Retina (tissue), 1 donor: Measurements from ENCODE around the gene INTS6.

ENCODE experiments used
- DNase-seq: peaks from one replicate; pipeline ENCODE4 v3.0.0-alpha.2; 2016

The INTS6 gene

DNA sequence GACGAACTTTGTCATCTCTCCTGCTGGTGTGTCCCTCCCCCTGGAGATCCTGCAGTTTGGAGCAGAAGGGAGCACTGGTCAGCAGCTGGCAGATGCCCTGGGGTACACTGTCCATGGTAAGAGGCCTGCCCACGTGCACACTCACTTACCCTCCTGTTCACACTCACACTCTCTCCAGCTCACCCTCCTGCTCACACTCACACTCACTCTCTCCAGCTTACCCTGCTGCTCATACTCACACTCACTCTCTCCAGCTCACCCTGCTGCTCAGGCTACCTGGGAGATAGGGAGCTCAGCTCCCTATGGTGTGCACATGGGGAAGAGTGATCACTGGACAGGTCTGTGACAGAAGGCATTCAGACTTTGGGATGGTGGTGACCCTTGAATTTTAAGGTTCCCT lies 111.6 kb downstream of the INTS6 start:
- DNase-seq, result no peak

GRCh38 chr13:51339952-51340732 lies 112.7 kb downstream of the INTS6 start:
- no peak for DNase-seq

DNA sequence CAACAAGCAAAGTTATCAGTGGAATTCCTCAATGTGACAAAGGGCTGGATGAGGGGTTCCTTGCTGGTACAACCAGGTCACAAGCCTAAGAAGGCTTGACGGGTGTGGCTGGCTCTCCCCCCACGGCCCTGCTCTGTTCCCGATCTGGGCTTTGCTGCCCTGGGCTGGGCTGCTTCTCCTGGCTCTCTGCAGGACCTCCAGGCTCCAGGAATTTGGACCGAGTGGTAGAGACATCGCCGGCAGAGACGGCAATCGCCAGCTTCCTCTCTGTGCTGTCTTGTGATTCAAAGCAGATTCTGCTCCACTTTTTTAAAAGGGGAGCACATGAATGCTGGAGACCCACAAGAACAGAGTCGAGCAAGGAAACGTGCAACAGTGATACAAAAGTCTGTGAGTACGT lies 113.5 kb downstream of the INTS6 start, which contains the start of gene SERPINE3:
Gene SERPINE3 (plus strand): TSS at position 338 of the 400 bp plus-strand sequence. CDS start 1,401 bp downstream, outside the sequence.
- no peak for DNase-seq

GRCh38 chr13:51336746-51337145 lies 116.1 kb downstream of the INTS6 start:
- no peak for DNase-seq

DNA sequence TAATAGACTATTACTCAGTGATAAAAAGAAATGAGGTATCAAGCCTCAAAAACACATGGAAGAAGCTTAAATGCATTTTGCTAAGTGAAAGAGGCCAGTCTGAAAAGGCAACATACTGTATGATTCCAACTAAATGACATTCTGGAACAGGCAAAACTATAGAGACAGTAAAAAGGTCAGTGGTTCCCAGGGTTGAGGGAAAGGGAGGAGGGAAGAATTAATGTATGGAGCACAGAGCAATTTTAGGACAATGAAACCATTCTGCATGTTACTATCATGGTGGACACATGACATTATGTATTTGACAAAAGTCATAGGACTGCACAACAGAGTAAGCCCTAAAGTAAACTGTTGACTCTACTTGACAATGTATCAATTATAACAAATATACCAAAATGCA lies 119.0 kb downstream of the INTS6 start:
- no peak for DNase-seq

DNA sequence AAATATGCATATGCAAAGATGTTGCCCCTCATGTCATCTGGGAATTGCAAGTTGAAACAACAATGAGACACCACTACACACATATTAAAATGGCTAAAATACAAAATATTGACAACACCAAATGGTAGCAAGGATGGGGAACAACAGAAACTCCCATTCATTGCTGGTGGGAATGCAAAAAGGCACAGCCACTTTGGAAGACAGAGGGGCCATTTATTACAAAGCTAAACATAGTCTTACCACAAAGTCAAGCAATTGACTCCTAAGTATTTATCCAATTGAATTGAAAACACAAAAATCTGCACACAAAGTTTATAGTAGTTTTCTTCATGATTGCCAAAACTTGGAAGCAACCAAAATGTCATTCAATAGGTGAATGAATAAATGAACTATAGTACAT lies 119.4 kb downstream of the INTS6 start:
- DNase-seq, result no peak

DNA sequence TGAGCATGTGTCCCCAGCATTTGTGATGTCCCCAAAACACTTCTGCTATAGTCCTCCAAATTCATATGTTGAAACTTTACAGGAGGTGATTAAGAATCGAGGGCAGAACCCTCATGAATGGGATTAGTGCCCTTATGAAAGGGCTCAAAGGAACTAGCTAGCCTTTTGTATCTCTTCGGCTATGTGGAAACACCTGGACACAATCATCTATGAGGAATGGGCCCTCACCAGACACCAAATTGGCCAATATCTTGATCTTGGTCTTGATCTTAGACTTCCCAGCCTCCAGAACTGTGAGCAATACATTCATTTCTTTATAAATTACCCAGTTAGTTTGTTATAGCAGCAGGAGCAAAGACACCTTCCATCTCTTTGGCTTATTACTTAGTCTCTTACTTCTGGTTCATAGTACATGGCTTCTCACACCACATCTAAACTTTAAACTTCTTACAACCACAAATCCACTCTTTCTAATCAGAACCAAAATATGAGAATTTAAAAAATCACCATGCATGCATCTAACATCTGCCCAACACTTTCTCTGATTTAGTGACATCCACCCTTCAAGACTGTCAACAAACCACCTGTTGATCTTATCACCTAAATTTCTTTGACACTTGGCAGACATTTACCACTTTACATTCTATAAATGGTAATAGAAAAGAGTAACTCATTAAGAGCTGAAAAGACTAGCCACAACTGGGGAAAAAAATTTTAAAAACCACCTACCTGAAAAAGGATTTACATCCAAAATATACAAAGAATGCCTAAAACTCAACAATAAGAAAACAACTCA lies 120.1 kb downstream of the INTS6 start:
- DNase-seq, result no peak

- no peak for DNase-seq
These were observed 121.4 kb downstream of the INTS6 start for GRCh38 chr13:51331354-51331861.

DNA sequence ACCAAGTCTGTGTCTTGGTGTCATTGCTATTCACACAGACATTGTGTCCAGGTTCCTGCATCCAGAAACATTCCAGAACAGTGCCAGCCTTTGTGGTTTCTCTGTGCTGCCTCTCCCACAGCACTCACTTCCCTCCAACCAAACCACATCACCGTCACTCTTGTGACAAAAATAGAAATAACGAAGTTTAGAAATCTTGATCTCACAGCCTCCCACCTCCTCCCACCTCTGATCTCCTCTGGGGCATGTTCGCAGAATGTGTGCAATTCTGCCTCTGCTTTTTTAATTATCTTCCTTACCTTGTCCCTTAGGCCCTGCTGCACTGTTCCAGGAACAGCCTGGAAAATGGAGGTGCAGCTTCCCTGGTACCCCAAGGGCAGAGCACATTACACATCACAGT lies 122.0 kb downstream of the INTS6 start:
- no peak for DNase-seq

DNA sequence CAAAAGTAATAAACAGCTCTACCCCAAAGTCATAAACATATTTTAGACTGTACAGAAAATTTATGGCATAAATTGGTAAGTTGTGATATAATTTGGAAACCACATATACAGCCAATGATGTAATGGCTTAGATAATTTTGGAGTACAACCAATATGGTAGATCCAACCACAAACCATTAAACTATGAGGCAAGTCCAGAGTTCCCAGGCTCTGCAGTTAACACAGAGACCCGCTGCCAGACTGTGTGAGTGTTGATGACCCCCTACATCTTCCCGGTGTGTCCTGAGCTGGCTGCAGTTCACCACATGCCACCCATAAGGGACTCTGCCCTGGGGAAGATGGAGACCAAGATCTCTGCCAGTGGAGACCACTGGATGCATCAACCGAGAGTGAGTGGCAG lies 123.2 kb downstream of the INTS6 start:
- DNase-seq, result no peak

DNA sequence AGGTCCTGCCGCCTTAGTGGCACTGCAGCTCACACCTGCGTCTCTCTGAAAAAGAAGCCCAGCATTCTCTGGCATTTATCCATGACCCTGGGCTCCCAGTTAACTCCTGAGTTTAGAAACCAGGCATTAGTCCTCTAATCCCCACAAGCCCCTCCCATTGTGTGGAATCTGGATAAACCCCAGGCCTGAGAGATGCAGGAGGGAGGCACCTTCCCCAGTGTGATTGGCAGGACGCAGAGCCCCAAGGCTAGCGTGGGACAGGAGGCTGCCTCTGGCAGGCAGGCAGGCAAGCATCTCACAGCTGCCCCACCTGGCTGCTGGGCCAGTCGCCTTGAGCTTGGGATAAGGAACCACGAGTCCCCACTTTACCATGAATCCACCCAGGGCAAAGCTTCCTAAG lies 124.3 kb downstream of the INTS6 start:
- DNase-seq, result no peak

GRCh38 chr13:51327961-51328360 lies 124.9 kb downstream of the INTS6 start:
- DNase-seq, result no peak

- no peak for DNase-seq
These were observed 126.1 kb downstream of the INTS6 start for GRCh38 chr13:51326777-51327176.

- no peak for DNase-seq
These were observed 127.0 kb downstream of the INTS6 start for GRCh38 chr13:51325837-51326236.

DNA sequence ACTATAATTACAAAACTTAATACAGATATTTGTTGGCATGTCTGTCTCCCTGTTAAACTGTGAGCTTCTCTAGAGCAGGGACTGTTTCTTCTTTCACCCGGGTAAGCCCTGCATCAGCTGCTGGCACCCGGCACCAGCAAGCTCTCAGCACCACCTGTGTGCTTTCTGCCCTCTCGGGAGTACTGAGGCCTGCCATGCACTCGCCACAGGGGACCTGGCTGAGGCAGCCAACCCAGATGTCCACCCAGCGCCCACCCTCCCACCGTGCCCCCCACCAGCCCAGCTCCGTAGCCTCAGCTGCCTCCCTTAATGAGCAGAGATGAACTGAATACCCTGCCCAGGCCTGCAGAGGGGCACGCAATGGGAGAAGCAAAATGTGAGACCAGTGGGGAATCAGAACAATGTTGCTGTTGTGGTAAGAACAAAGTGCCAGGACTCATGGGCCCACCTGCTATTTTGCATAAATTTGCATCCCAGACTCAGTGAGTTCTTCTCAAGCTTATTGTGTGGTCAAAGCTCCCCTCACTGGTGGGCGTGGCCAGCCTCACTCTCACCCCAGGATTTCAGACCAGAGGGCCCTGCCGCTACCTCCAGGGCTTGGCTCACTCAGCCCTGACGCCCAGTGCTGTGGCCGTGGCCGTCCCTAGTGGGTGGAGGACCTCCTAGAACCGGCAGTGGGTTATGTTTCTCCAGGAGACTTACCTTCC lies 128.0 kb downstream of the INTS6 start:
- DNase-seq, result no peak

- no peak for DNase-seq
These were observed 128.9 kb downstream of the INTS6 start for GRCh38 chr13:51323824-51324511.

GRCh38 chr13:51322826-51323225 lies 130.0 kb downstream of the INTS6 start:
- no peak for DNase-seq

- no peak for DNase-seq
These were observed 131.0 kb downstream of the INTS6 start for GRCh38 chr13:51321836-51322235.

- DNase-seq, result no peak
These were observed 134.0 kb downstream of the INTS6 start for GRCh38 chr13:51318876-51319275.

GRCh38 chr13:51318015-51318414 lies 134.8 kb downstream of the INTS6 start:
- no peak for DNase-seq

GRCh38 chr13:51317262-51317661 lies 135.6 kb downstream of the INTS6 start:
- DNase-seq, result no peak

GRCh38 chr13:51313619-51314018 lies 139.2 kb downstream of the INTS6 start:
- DNase-seq, result no peak
